GM19099 (cell line): ENCODE measurements around the gene FOXJ3.

Experiments used
- POLR2A ChIP-seq: IDR thresholded peaks from 3 replicates; pipeline ENCODE4 v1.6.1; 2011; ENCODE audit warnings: low read depth; ENCODE audit not compliant: insufficient read length; ENCODE audit errors: extremely low read depth

The FOXJ3 gene

GRCh38 chr1:42335050-42335808 is at the start of gene FOXJ3:
FOXJ3 (minus strand) TSS chr1:42335235; CDS start chr1:42311093, 24,142 bp downstream.
- peak; percentile 93 for TF ChIP-seq POLR2A

- TF ChIP-seq POLR2A: no peak
These were observed 46.2 kb upstream of the FOXJ3 start for GRCh38 chr1:42381280-42381673.

GRCh38 chr1:42380586-42381279 is 45.7 kb upstream of the FOXJ3 start, which contains the start of gene RIMKLA:
RIMKLA (plus strand) TSS chr1:42380792; CDS start chr1:42380935, 143 bp downstream.
- TF ChIP-seq POLR2A: no peak

- TF ChIP-seq POLR2A: no peak
These were observed 45.0 kb upstream of the FOXJ3 start for GRCh38 chr1:42379794-42380585.

- no peak for TF ChIP-seq POLR2A
These were observed 37.8 kb upstream of the FOXJ3 start for GRCh38 chr1:42372796-42373195.

GRCh38 chr1:42370876-42371549 is 36.0 kb upstream of the FOXJ3 start:
- no peak for TF ChIP-seq POLR2A

GRCh38 chr1:42369471-42369870 is 34.4 kb upstream of the FOXJ3 start:
- no peak for TF ChIP-seq POLR2A

- TF ChIP-seq POLR2A: no peak
These were observed 33.2 kb upstream of the FOXJ3 start for GRCh38 chr1:42368096-42368795.

GRCh38 chr1:42365118-42365517 is 30.1 kb upstream of the FOXJ3 start:
- no peak for TF ChIP-seq POLR2A

- TF ChIP-seq POLR2A: no peak
These were observed 29.5 kb upstream of the FOXJ3 start for GRCh38 chr1:42364542-42364941.

GRCh38 chr1:42364089-42364488 is 29.1 kb upstream of the FOXJ3 start:
- no peak for TF ChIP-seq POLR2A

- TF ChIP-seq POLR2A: no peak
These were observed 24.4 kb upstream of the FOXJ3 start for GRCh38 chr1:42359466-42359865.

GRCh38 chr1:42358791-42359190 is 23.8 kb upstream of the FOXJ3 start:
- no peak for TF ChIP-seq POLR2A

- TF ChIP-seq POLR2A: no peak
These were observed 15.1 kb upstream of the FOXJ3 start for GRCh38 chr1:42350086-42350485.

- TF ChIP-seq POLR2A: no peak
These were observed 13.5 kb upstream of the FOXJ3 start for GRCh38 chr1:42348498-42348897.

GRCh38 chr1:42343049-42343448 is 8.0 kb upstream of the FOXJ3 start:
- no peak for TF ChIP-seq POLR2A
